GM18505 (cell line): ENCODE data around the gene SNAPC5.

ENCODE experiments used
- ATAC-seq: cut with Tn5 transposase; IDR thresholded peaks from one replicate; pipeline ENCODE4 v1.9.1; 2021; ENCODE audit not compliant: unreplicated experiment
- POLR2A ChIP-seq: IDR thresholded peaks from 4 replicates; pipeline ENCODE4 v1.6.1; 2011; ENCODE audit warnings: borderline replicate concordance; ENCODE audit not compliant: insufficient read depth, insufficient read length; ENCODE audit errors: extremely low read depth

Gene SNAPC5

GRCh38 chr15:66497502-66498455, at the start of gene SNAPC5:
TSS of gene SNAPC5 (minus strand) at chr15:66497762. CDS start at chr15:66497731, 31 bp downstream.
- TF ChIP-seq POLR2A: peak; percentile 82
- ATAC-seq: peak; percentile 84

DNA sequence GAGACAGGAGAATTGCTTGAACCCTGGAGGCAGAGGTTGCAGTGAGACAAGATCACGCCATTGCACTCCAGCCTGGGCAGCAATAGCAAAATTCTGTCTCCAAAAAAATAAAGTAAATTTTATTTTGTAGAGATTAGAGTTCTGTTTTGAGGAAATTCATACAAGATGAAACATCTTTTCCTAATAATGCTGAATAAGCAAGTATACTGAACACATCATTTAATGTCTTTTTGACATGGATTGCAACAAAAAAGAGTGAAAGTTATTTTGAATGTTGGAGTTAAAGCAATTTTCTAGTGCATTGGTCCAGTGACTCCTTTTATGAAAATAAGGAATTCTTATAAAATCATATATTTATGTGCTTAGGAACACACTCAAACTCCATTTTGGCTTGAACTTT, 47.7 kb upstream of the SNAPC5 start:
- TF ChIP-seq POLR2A: no peak
- ATAC-seq: no peak

- TF ChIP-seq POLR2A: no peak
- no peak for ATAC-seq
These were observed 45.3 kb upstream of the SNAPC5 start for GRCh38 chr15:66542896-66543295.

GRCh38 chr15:66535056-66535455, 37.5 kb upstream of the SNAPC5 start:
- TF ChIP-seq POLR2A: no peak
- no peak for ATAC-seq

- no peak for TF ChIP-seq POLR2A
These were observed 27.3 kb upstream of the SNAPC5 start for GRCh38 chr15:66524838-66525237.

DNA sequence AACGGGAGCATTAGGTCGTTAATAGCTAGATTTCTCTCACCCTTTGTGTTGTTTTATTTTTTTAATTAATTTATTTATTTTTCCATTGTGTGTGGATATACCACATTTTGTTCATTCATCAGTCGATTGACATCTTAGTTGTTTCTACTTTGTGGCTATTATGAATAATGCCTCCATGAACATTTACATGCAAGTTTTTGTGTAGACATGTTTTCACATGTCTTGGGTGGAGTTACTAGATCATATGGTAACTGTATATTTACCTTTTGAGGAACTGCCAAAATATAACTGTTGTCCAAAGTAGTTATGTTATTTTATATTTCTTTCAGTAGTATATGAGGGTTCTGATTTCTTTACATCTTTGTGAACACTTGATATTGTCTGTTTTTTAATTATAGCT, 26.4 kb upstream of the SNAPC5 start:
- no peak for TF ChIP-seq POLR2A
- no peak for ATAC-seq

More at GRCh38 chr15:66524838-66525237, 27.3 kb upstream of the SNAPC5 start:
- ATAC-seq: no peak

DNA sequence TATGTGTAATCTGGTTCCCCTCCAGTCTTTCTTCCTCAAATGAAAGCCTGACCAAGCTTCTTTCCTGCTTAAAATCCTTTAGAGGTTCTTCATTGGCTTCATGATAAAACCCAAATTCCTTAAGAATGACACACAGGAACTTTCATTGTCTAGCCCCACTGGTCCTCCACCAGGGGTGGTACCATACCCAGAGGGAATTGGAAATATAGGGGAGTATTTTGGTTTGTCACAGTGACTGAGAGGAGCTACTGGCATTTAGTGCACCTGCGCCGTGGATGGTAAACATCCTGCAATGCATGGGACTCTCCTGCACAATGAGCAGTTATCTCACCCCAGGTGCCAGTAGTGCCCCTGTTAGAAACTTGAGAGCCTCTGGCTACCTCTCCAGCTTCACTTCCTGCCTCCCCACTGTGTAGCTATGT, 18.4 kb upstream of the SNAPC5 start:
- no peak for ATAC-seq
- no peak for TF ChIP-seq POLR2A

DNA sequence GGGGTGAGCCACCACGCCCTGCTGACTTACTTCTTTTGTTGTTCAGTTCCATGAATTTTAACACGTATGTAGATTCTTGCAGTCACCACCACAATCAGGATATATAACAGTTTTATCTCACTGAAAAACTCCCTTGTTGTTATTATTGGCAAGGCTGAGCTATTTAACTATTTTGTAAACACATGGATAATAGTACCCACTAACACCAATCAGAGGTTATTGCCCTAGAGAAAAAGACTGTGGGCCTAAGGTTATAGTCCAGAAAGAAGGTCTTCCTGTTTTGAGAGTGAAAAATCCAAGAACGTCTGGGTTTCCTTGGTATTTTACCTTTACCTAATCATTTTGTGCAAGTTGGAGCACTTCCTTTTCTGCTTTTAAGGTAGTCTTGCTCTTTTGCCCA, 17.0 kb upstream of the SNAPC5 start:
- TF ChIP-seq POLR2A: no peak
- no peak for ATAC-seq

- ATAC-seq: no peak
These were observed 10.8 kb upstream of the SNAPC5 start for GRCh38 chr15:66508293-66508883.

GRCh38 chr15:66505818-66506217, 8.3 kb upstream of the SNAPC5 start:
- TF ChIP-seq POLR2A: no peak
- no peak for ATAC-seq

More at GRCh38 chr15:66508293-66508883, 10.8 kb upstream of the SNAPC5 start:
- no peak for TF ChIP-seq POLR2A

- peak; percentile 25 for ATAC-seq
- TF ChIP-seq POLR2A: no peak
These were observed 7.9 kb upstream of the SNAPC5 start for GRCh38 chr15:66505430-66505811.

GRCh38 chr15:66504563-66505429, 7.2 kb upstream of the SNAPC5 start, which contains the start of the genes RPL4 and ZWILCH:
TSS of gene RPL4 (minus strand) at chr15:66504855. CDS start at chr15:66504790, 65 bp downstream.
TSS of gene ZWILCH (plus strand) at chr15:66505326. CDS start at chr15:66505339, 13 bp downstream.
- peak; percentile 96 for TF ChIP-seq POLR2A
- peak; percentile 73 for ATAC-seq
